A549 treated with DMSO at 1 μM for 4 hours (cell line): ENCODE results near the gene CCDC9. TPM values are rescaled to one million over a fixed set of nuclear protein-coding genes. Genes with fewer than 3 reads are reported as not detected.

Source experiments
- total RNA-seq: library from RNA; stranded (reverse); fragments of 200-300 nt; extraction: Qiagen RNA extraction; gene quantifications from 5 replicates; pipeline ENCODE4 v1.2.3, GENCODE V29; 2022; ENCODE audit warnings: low read depth

The CCDC9 gene
- total RNA-seq: 21.6 to 27.2 TPM (median 23.0 TPM) in 5 replicates

DNA sequence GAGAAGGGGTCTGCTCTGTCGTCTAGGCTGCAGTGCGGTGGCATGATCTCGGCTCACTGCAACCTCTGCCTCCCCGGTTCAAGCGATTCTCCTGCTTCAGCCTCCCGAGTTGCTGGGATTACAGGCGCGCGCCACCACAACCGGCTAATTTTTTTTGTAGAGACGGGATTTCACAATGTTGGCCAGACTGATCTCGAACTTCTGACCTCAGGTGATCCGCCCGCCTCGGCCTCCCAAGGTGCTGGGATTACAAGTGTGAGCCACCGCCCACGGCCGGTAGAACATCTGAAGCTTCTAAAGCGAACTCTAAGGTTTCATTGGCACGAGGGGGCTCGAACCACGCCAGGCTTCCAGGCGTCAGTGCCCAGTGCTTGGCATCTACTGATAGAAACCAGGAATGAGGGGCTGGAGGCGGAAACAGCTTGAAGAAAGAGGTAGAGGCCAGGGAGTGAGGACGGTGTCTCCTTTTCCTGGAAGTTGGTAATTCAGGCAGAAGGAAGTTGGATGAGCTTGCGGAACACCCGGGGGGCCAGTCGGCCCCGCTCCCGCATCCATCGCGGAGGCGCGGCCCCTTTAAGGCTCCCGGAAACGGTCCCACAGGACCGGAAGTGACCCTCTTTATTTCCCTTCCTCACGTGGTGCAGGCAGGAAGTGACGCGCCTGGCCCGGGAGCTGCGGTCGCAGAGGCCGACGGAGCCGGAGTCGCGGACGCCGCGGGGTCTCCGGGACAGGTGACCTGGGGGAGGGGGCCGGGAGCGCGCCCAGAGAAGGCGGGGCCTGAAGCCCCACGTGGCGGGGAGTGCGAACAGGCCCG is at the start of gene CCDC9:
CCDC9 (plus strand) TSS at position 647 of the 814 bp plus-strand sequence. CDS start 1,876 bp downstream, outside the sequence.

DNA sequence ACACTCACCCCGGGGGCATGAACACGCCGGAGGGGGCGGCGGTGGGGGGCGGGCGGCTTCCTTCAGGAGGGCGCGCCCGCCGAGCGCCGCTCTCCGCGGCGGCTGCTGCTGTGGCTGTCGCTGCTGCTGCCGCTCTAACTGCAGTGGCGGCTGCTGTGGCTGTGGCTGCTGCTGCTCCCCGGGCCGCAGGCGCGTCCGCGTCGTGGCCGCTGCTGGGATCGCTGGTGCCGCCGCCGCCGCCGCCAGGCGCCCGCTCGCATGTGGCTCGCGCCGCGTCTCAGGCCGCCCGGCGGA is 25.5 kb upstream of the CCDC9 start, which contains the start of gene BBC3:
BBC3 (minus strand) TSS at position 279 of the 294 bp plus-strand sequence. CDS start 2,768 bp downstream, outside the sequence.

DNA sequence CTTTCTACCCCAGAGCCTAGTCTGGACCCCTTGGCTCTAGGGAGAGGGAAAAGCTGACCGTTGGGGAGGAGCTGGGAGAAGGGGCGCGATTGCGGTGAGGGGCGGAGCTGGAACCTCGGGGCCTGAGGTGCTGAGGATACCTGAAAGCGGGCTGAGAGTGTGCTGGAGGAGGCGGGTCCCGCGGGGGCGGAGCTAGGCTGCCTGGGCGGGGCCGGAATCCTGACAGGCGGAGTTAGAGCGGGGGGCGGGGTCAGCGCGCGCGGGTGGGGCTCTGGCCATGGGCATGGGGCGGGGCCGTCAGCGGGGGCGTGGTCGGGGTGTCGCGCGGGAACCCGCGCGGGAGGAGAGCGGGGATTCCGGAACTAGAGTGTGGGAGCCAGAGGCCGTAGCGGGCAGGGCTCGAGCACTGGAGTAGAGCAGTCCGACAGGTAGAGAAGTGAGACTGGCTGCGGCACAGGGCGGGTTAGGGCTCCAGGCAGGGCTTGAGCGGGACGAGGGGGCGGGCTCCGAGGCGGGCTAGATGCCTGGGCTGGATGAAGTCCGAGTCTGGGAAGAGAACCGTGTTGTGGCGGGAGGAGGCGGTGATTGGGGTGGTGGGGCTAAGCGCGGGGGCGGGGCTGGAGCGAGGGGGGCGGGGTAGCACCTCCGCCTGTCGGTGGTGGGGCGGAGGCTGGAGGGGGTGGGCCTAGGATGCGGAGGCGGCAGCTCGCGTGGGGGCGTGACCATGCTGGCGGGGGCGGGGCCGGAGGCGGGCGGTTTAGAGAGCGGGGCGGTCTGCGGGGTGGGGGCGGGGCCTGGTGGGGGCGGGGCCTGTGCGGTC is 18.0 kb downstream of the CCDC9 start, which contains the start of gene INAFM1:
INAFM1 (plus strand) TSS at position 815 of the 820 bp plus-strand sequence. CDS start 35 bp downstream, outside the sequence.

DNA sequence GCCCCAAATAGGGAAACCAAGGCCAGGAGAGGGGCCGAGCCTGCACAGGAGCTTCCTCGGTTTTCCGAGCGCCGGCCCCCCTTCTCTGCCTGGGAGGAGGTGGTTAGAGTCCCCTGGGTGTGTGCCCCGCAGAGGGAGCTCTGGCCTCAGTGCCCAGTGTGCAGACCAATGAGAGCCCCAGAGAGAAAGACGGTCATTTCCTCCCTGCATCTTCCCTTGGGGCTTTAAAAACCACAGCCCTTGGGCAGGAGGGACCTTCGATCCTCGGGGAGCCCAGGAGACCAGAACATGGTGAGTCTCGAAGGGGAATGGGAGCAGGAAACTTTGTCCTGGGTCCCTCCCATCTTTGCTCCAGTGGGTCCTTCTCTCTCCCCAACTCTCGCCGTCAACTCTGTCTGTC is 53.3 kb downstream of the CCDC9 start, which contains the start of gene C5AR1:
C5AR1 (plus strand) TSS at position 254 of the 400 bp plus-strand sequence; CDS start at position 289, 35 bp downstream.

Other genes starting within 250 kb of the CCDC9 start
- 4.2 to 7.4 TPM (median 5.5 TPM) in 5 replicates for gene NPAS1, start 236.7 kb upstream of the CCDC9 start, total RNA-seq
- 23.9 to 71.7 TPM (median 64.5 TPM) in 5 replicates for gene TMEM160, start 207.9 kb upstream of the CCDC9 start, total RNA-seq
- gene ZC3H4, start 142.7 kb upstream of the CCDC9 start, total RNA-seq: 20.4 to 25.9 TPM (median 22.4 TPM) in 5 replicates
- gene SAE1, start 125.7 kb upstream of the CCDC9 start, total RNA-seq: 206 to 234 TPM (median 212 TPM) in 5 replicates
- 21.9 to 31.1 TPM (median 28.0 TPM) in 5 replicates for gene BBC3, start 25.3 kb upstream of the CCDC9 start, total RNA-seq
- 4.4 to 10.3 TPM (median 8.8 TPM) in 5 replicates for gene INAFM1, start 18.4 kb downstream of the CCDC9 start, total RNA-seq
- gene C5AR1, start 53.3 kb downstream of the CCDC9 start, total RNA-seq: 0.74 to 2.1 TPM (median 1.8 TPM) in 5 replicates
- 0.44 to 1.1 TPM (median 0.87 TPM) in 5 replicates for gene C5AR2, start 75.7 kb downstream of the CCDC9 start, total RNA-seq
- 23.3 to 36.4 TPM (median 32.4 TPM) in 5 replicates for gene DHX34, start 92.8 kb downstream of the CCDC9 start, total RNA-seq
- gene MEIS3, start 163.0 kb downstream of the CCDC9 start, total RNA-seq: 31.2 to 40.3 TPM (median 33.7 TPM) in 5 replicates
- gene SLC8A2, start 215.4 kb downstream of the CCDC9 start, total RNA-seq: 0.17 to 0.51 TPM (median 0.44 TPM) in 5 replicates
- 16.7 to 22.4 TPM (median 21.2 TPM) in 5 replicates for gene KPTN, start 227.7 kb downstream of the CCDC9 start, total RNA-seq